Measurements from ENCODE around the gene RAB28. TPM values are rescaled to one million over a fixed set of nuclear protein-coding genes. Genes with fewer than 3 reads are reported as not detected.

RAB28 gene
- total RNA-seq, 4 donors from 2014 or later = 3.9 to 8.0 (median 6.7) TPM

DNA sequence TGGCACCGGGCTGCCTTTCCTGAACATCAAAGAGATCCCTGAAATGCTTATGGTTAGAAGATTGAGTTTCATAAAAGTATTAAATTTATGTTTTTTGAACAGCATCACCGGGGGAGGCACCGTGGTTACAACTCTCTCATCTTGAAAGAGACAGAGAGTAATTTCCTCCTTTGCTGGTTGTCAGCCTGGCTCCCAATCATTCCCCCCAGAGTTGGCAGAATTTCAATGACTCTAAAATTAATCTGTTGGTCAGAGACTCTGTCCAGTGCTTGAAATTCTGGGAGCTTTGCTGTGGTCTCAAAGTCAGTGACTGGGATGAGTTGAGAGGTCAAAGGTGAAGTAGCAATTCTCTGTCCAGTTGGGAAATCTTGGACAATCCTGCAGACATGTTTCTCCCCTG lies 135.9 kb downstream of the RAB28 start:
- no peak for ATAC-seq
- H3K4me3 ChIP-seq = no peak overlapping the region
- in situ Hi-C loops (cut with MboI; ENCODE audit: low sequenced_read_pairs in 4 of 4) = no loop called here
- H3K36me3 ChIP-seq = no peaks in the 10 kb centered on the region
- H3K4me1 ChIP-seq = no peaks in the 10 kb centered on the region
- H3K27me3 ChIP-seq = no peaks in the 10 kb centered on the region
- H3K9me3 ChIP-seq = no peaks in the 10 kb centered on the region
- intact Hi-C loops (cut with DNase I; ENCODE audit: low total_unique reads) = no loop called here
- H3K27ac ChIP-seq = no peak overlapping the region
- TF ChIP-seq CTCF (IDR thresholded peaks at IDR 0.05 in 4 of 5, conservative IDR thresholded peaks at IDR 0.05 in 1 of 5) = no peak
- no peak for TF ChIP-seq POLR2A (IDR thresholded peaks at IDR 0.05)
- no peak for DNase-seq

DNA sequence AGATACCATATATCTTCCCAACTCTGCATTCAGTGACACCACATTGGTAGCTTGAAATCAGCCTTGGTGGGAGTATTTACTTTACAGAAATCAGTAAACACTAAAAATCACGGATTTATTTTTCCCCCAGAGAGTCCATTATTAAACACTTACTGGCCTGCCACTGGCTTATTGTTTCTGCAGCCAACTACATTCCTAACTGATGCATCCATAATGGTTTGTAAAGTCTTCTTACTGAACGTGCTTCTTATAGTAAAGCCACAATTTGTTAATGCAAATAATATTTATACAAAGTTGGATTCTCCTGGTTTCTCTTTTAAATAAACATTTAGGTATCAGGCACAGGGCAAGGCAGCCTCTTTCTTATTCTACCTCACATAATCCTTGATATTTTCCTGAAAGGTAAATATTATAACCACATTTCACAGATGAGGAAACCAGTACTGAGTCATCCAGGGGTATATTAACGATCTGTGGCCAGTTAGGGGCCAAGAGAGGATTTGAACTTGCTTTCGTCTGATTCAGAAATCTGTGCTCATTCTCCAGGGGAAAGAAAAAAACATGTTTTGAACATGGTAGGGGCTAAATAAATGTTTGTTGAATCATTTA lies 136.5 kb downstream of the RAB28 start:
- TF ChIP-seq CTCF (IDR thresholded peaks at IDR 0.05 in 4 of 5, conservative IDR thresholded peaks at IDR 0.05 in 1 of 5) = no peak
- TF ChIP-seq POLR2A (IDR thresholded peaks at IDR 0.05) = no peak
- no peak for DNase-seq
- Histone ChIP-seq H3K9me3 (no peaks in the 10 kb centered on the region), H3K4me1 (no peaks in the 10 kb centered on the region), H3K27me3 (no peaks in the 10 kb centered on the region), H3K27ac (no peak overlapping the region), H3K36me3 (no peaks in the 10 kb centered on the region), H3K4me3 (no peak overlapping the region)
- intact Hi-C loops (cut with DNase I; ENCODE audit: low total_unique reads) = no loop called here
- in situ Hi-C loops (cut with MboI; ENCODE audit: low sequenced_read_pairs in 4 of 4) = no loop called here
- no peak for ATAC-seq

DNA sequence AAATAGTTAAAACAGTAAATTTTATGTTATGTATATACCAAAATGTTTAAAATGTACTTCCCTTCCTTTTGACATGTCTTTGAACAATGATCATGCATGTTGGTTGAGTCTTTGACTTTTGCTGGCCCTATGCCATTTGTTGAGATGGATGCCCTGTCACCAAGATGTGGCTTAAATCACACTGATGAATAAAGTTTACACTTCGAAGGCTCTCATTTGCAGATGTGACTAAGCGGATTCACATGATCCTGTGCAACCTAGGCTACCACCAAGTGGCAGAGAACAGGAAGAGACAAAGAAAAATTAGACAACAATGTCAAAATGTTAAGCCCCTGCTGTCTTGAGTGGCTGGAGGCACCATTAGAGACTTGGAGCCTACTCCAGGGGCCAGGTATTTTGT lies 139.9 kb downstream of the RAB28 start:
- TF ChIP-seq POLR2A (IDR thresholded peaks at IDR 0.05) (no peak), CTCF (IDR thresholded peaks at IDR 0.05 in 4 of 5, conservative IDR thresholded peaks at IDR 0.05 in 1 of 5) (no peak)
- Histone ChIP-seq H3K36me3 (no peaks in the 10 kb centered on the region), H3K27me3 (no peaks in the 10 kb centered on the region), H3K4me1 (no peaks in the 10 kb centered on the region), H3K27ac (no peak overlapping the region), H3K4me3 (no peak overlapping the region), H3K9me3 (no peaks in the 10 kb centered on the region)
- in situ Hi-C loops (cut with MboI; ENCODE audit: low sequenced_read_pairs in 4 of 4) (no loop called here), intact Hi-C loops (cut with DNase I; ENCODE audit: low total_unique reads) (no loop called here)
- no peak for DNase-seq
- no peak for ATAC-seq

DNA sequence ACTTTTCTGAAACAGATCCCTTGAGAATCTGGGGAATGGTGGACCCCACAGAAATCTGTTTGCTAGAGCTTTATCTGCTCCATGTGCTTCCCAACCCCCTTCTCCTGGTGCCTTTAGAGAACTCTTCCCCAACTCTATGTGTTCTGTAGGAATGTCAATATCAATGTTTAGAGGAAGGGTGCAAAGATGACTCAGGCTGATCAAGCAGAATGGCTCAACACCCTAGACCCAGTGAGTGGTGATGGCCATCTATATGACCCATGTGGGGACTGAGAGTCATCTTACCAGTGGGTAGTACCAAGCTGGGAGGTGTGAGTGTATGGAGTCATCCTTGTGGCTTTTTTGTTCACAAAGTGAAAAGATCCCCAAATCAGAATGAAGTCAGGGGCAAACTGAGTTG lies 143.5 kb downstream of the RAB28 start:
- no peaks in the 10 kb centered on the region for H3K36me3 ChIP-seq
- in situ Hi-C loops (cut with MboI; ENCODE audit: low sequenced_read_pairs in 4 of 4) = no loop called here
- H3K4me3 ChIP-seq = no peak overlapping the region
- no peaks in the 10 kb centered on the region for H3K27me3 ChIP-seq
- H3K27ac ChIP-seq = no peak overlapping the region
- no peak for DNase-seq
- ATAC-seq = no peak
- H3K9me3 ChIP-seq = no peaks in the 10 kb centered on the region
- intact Hi-C loops (cut with DNase I; ENCODE audit: low total_unique reads) = no loop called here
- TF ChIP-seq POLR2A (IDR thresholded peaks at IDR 0.05) = no peak
- TF ChIP-seq CTCF (IDR thresholded peaks at IDR 0.05 in 4 of 5, conservative IDR thresholded peaks at IDR 0.05 in 1 of 5) = no peak
- H3K4me1 ChIP-seq = no peaks in the 10 kb centered on the region

DNA sequence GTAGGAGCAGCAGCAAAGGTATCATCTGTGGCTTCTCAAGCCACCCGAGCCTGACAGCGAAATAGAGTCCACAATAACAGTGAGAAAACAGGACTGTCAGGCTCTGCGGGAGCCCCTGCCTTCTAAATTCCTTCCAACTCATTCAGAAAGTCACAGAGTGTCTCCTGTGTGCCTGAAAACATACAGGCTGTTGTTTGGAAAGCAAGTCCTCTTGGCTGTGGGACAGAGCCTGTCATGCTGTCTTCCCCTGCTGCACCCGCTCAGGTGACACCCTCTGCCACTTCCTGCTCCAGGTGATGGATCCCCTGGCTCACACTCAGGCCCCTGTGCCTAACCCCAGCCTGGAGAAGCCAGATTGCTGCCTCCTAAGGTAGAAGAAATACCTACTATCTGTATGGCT lies 152.3 kb downstream of the RAB28 start:
- no peaks in the 10 kb centered on the region for H3K36me3 ChIP-seq
- H3K4me3 ChIP-seq = no peak overlapping the region
- DNase-seq = no peak
- intact Hi-C loops (cut with DNase I; ENCODE audit: low total_unique reads) = no loop called here
- TF ChIP-seq POLR2A (IDR thresholded peaks at IDR 0.05) (no peak), CTCF (IDR thresholded peaks at IDR 0.05 in 4 of 5, conservative IDR thresholded peaks at IDR 0.05 in 1 of 5) (no peak)
- no peaks in the 10 kb centered on the region for H3K4me1 ChIP-seq
- in situ Hi-C loops (cut with MboI; ENCODE audit: low sequenced_read_pairs in 4 of 4) = no loop called here
- no peaks in the 10 kb centered on the region for H3K9me3 ChIP-seq
- H3K27me3 ChIP-seq = no peaks in the 10 kb centered on the region
- H3K27ac ChIP-seq = no peak overlapping the region
- no peak for ATAC-seq

All from gastrocnemius medialis (tissue), 4 donors.